Trophoblast cell (in vitro differentiated cells and primary cell): Measurements from ENCODE around the gene TRMT2A.

Source experiments
- DNase-seq, 2 donors: peaks; one replicate each; pipeline ENCODE4 v3.0.0-alpha.2; 2016
- H2AFZ ChIP-seq: 2 replicates; pipeline ENCODE4 v1.6.1; 2013; ENCODE audit warnings: low read length, moderate library complexity, mild to moderate bottlenecking; ENCODE audit not compliant: insufficient read depth, poor library complexity
- H2AK5ac ChIP-seq: 2 replicates; pipeline ENCODE4 v1.6.1; 2013; ENCODE audit warnings: mild to moderate bottlenecking, low read length
- H2BK120ac ChIP-seq: 2 replicates; pipeline ENCODE4 v1.6.1; 2013; ENCODE audit warnings: low read length, mild to moderate bottlenecking, moderate library complexity; ENCODE audit not compliant: insufficient read depth, poor library complexity
- H2BK12ac ChIP-seq: 2 replicates; pipeline ENCODE4 v1.6.1; 2013; ENCODE audit warnings: mild to moderate bottlenecking, low read length, moderate library complexity
- H2BK5ac ChIP-seq: 2 replicates; pipeline ENCODE4 v1.6.1; 2013; ENCODE audit warnings: low read length, low read depth, moderate library complexity, mild to moderate bottlenecking; ENCODE audit not compliant: poor library complexity
- H3K14ac ChIP-seq: 2 replicates; pipeline ENCODE4 v1.6.1; 2013; ENCODE audit warnings: mild to moderate bottlenecking, low read length
- H3K18ac ChIP-seq: 2 replicates; pipeline ENCODE4 v1.6.1; 2013; ENCODE audit warnings: mild to moderate bottlenecking, low read length
- H3K23ac ChIP-seq: 2 replicates; pipeline ENCODE4 v1.6.1; 2013; ENCODE audit warnings: low read length
- H3K27ac ChIP-seq: 2 replicates; pipeline ENCODE4 v1.5.1; 2013; ENCODE audit warnings: low read depth, mild to moderate bottlenecking, inconsistent platforms, low read length, moderate library complexity
- H3K27me3 ChIP-seq: 2 replicates; pipeline ENCODE4 v1.6.1; 2013; ENCODE audit warnings: inconsistent platforms, mild to moderate bottlenecking, low read length, moderate library complexity; ENCODE audit not compliant: insufficient read depth
- H3K36me3 ChIP-seq, 2 experiments: 1 replicate in 1 of 2; 2 replicates in 1 of 2; pipeline ENCODE4 v1.6.1; 2013; ENCODE audit warnings: low read length in 2 of 2, mild to moderate bottlenecking in 2 of 2, moderate library complexity in 1 of 2; ENCODE audit not compliant: insufficient read depth in 2 of 2, control insufficient read depth in 1 of 2
- H3K4ac ChIP-seq: 2 replicates; pipeline ENCODE4 v1.6.1; 2013; ENCODE audit warnings: low read depth, mild to moderate bottlenecking, low read length, moderate library complexity
- H3K4me1 ChIP-seq, 2 experiments: 1 replicate in 1 of 2; 2 replicates in 1 of 2; pipeline ENCODE4 v1.6.1; 2013; ENCODE audit warnings: low read length in 2 of 2, mild to moderate bottlenecking in 2 of 2, moderate library complexity in 1 of 2; ENCODE audit not compliant: insufficient read depth in 2 of 2, control insufficient read depth in 1 of 2
- H3K4me2 ChIP-seq: 2 replicates; pipeline ENCODE4 v1.6.1; 2013; ENCODE audit warnings: inconsistent platforms, mild to moderate bottlenecking, low read length, moderate library complexity
- H3K4me3 ChIP-seq: 2 replicates; pipeline ENCODE4 v1.5.1; 2013; ENCODE audit warnings: mild to moderate bottlenecking, low read depth, low read length, inconsistent platforms
- H3K79me1 ChIP-seq: one replicate; pipeline ENCODE4 v1.6.1; 2013; ENCODE audit warnings: low read length
- H3K79me2 ChIP-seq: 2 replicates; pipeline ENCODE4 v1.6.1; 2013; ENCODE audit warnings: low read length, mild to moderate bottlenecking; ENCODE audit not compliant: control insufficient read depth, insufficient read depth, poor library complexity
- H3K9ac ChIP-seq: 2 replicates; pipeline ENCODE4 v1.6.1; 2013; ENCODE audit warnings: mild to moderate bottlenecking, low read length
- H3K9me3 ChIP-seq: 2 replicates; pipeline ENCODE4 v1.6.1; 2013; ENCODE audit warnings: low read depth, mild to moderate bottlenecking, control low read depth, inconsistent platforms, low read length; ENCODE audit not compliant: insufficient read depth
- H4K12ac ChIP-seq: 2 replicates; pipeline ENCODE4 v1.6.1; 2013; ENCODE audit warnings: low read depth, mild to moderate bottlenecking, low read length, moderate library complexity
- H4K8ac ChIP-seq: 2 replicates; pipeline ENCODE4 v1.6.1; 2013; ENCODE audit warnings: low read depth, mild to moderate bottlenecking, low read length, moderate library complexity
- H4K91ac ChIP-seq: one replicate; pipeline ENCODE4 v1.6.1; 2013; ENCODE audit warnings: low read depth, mild to moderate bottlenecking, low read length, moderate library complexity
- WGBS: extraction: QIAGEN DNeasy Blood & Tissue Kit; methylation state at CpG from one replicate; pipeline ENCODE4 v1.1.7; 2013; ENCODE audit warnings: missing lambda C conversion rate; ENCODE audit not compliant: insufficient read length, insufficient coverage; ENCODE audit errors: extremely low coverage; 5-methylcytosine and 5-hydroxymethylcytosine counted together

TRMT2A gene

DNA sequence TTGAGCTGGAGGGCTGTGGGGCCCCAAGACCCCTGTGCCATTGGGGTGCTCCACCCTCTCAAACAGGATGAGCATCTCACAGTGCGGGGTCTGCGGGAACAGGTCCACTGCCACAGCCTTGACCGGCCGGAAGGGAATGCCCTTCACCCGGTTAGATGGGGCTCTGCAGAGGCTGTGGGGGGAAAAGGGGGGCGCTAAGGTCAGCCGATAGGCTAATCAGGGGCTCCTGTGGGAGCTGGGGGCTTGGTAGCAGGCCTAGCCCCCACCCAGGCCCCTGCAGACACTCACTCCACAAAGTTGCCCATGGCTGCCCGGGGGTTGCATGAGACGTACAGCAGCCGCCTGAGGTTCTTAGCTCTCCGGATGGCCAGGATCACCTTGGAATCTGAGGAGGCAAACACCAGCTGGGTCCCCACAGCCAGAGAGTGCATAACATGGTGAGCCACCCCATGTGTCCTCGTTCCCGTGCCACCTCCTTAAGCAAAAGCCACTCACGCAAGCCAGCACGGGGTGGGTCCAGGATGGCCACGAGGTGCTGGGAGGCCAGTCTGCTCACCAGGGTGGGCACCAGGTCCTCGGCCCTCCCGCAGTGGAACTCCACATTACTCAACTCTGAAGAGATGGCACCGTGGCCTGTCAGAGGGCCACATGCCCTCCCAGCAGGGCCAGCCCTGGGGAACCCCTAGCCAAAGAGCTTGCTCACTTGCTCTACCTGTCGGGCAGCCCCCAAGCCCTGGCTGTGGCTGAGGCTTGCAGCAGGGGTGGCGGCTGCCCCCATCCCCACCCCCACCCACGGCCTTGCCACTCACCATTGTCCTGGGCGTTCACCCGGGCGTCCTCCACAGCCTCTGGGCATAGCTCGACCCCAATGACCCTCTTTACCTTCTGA, 4.2 kb downstream of the TRMT2A start:
- Histone ChIP-seq H3K79me2 (peaks cover 10% of the 10 kb centered on the region), H3K14ac (no peak overlapping the region), H3K4me2 (no peak overlapping the region), H3K9me3 (no peaks in the 10 kb centered on the region), H3K23ac (no peak overlapping the region), H4K8ac (no peak overlapping the region), H4K12ac (no peak overlapping the region), H2BK5ac (no peak overlapping the region), H3K4me1 (peaks cover 2 to 5% of the 10 kb centered on the region in 2 experiments), H2BK120ac (no peak overlapping the region), H3K27ac (no peak overlapping the region), H3K27me3 (no peaks in the 10 kb centered on the region), H3K79me1 (peaks cover 10% of the 10 kb centered on the region), H3K18ac (no peak overlapping the region), H3K4me3 (no peak overlapping the region), H4K91ac (no peak overlapping the region), H2AFZ (no peak overlapping the region), H2AK5ac (no peak overlapping the region), H3K9ac (peak overlapping the region; percentile 13), H3K4ac (no peak overlapping the region), H3K36me3 (peaks cover 78 to 80% of the 10 kb centered on the region in 2 experiments), H2BK12ac (no peak overlapping the region)
- WGBS = no CpG with 5 or more reads among the region's 26 CpGs
- no peak for DNase-seq

DNA sequence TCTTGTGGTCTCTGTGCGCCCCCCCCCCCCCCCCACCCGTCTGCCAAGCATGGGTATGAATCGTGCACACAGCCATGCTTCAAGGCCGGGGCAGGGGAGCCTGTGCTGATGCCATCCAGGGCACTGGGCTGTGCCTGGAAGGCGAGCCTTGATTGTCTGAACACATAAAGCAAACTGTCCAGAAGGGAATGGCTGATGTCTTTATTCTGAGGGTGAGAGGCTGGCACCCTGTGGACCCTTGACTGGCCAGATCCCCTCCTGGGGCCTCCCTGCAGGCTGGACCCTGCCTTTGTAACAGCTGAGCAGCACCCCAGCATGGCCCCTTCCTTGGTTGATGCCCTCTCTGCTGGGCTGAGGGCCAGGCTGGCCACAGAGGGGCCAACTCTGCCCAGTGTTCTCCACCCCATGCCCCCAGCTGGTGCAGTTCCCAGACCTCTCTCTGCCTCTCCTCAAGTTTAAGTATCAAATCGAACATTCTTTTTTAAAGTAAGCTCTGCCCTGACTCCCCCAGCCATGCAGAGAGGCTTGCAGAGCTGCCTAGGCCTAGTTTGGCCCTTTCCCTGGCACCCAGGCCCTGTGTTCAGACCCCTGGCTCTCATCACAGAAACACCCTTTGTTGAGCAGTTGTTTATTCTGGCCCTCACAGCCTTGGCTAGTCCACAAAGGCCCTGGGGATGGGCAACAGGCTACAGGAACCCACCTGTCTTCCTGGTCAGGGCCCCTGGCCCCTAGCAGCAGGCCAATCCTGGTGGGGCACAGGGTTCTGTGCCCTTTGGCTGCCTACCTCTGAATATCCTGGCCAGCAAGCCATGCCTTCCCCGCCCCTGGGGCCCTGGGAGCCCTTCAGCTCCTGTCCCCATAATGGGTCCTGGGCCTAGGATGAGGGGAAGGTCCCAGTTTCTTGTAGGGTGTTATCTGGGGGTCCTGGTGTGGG, 5.1 kb downstream of the TRMT2A start:
- H3K9ac ChIP-seq = no peak overlapping the region
- no peak for DNase-seq
- peaks cover 87 to 89% of the 10 kb centered on the region in 2 experiments for H3K36me3 ChIP-seq
- H3K14ac ChIP-seq = no peak overlapping the region
- no peak overlapping the region for H3K27ac ChIP-seq
- no peaks in the 10 kb centered on the region for H3K9me3 ChIP-seq
- no peak overlapping the region for H4K8ac ChIP-seq
- H3K79me1 ChIP-seq = peaks cover 6% of the 10 kb centered on the region
- no peak overlapping the region for H3K23ac ChIP-seq
- H3K4me1 ChIP-seq = peaks cover 2 to 5% of the 10 kb centered on the region in 2 experiments
- no peak overlapping the region for H2BK12ac ChIP-seq
- H3K4me3 ChIP-seq = no peak overlapping the region
- peaks cover 7% of the 10 kb centered on the region for H3K79me2 ChIP-seq
- no CpG with 5 or more reads among the region's 7 CpGs for WGBS
- no peak overlapping the region for H3K4me2 ChIP-seq
- no peak overlapping the region for H2BK5ac ChIP-seq
- no peak overlapping the region for H4K91ac ChIP-seq
- H2BK120ac ChIP-seq = no peak overlapping the region
- no peaks in the 10 kb centered on the region for H3K27me3 ChIP-seq
- no peak overlapping the region for H3K4ac ChIP-seq
- no peak overlapping the region for H2AFZ ChIP-seq
- no peak overlapping the region for H2AK5ac ChIP-seq
- no peak overlapping the region for H3K18ac ChIP-seq
- H4K12ac ChIP-seq = no peak overlapping the region

DNA sequence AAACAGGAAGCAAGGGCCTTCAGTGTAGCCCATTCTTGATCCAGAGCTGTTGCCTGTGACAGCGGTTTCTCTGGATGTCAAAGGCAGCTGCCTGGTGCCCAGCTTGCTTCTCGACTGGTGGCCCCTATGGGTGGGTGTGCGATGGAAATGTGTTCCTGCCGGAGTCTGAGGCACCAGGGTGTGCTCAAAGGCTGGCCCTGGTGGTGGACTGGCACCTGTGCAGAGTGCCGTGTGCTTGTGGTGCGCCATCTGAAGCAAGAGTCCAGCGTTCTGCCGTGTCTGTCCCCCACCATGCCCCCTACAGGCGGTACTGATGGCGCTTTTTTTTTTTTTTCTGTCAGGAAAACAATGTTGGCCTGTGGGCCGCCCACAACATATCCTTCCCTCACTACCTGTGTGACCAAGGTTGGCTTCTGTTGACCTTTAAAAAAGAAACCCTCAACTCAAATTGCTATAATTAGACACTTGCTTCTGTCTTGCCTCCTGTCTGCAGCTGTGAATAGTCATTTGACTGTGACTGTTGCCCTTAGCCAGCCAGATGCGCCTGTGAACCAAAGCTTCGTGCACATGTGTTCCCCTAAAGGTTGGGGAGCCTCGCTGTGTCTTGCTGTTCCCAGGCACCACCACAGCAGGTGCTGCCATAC, 5.9 kb downstream of the TRMT2A start:
- Histone ChIP-seq H2BK120ac (no peak overlapping the region), H3K4me3 (no peak overlapping the region), H4K91ac (no peak overlapping the region), H2BK12ac (no peak overlapping the region), H3K18ac (no peak overlapping the region), H4K8ac (no peak overlapping the region), H3K36me3 (peaks cover 95 to 97% of the 10 kb centered on the region in 2 experiments), H4K12ac (no peak overlapping the region), H2AK5ac (no peak overlapping the region), H2AFZ (no peak overlapping the region), H3K23ac (no peak overlapping the region), H3K4me2 (no peak overlapping the region), H3K79me1 (no peaks in the 10 kb centered on the region), H3K14ac (no peak overlapping the region), H3K79me2 (no peaks in the 10 kb centered on the region), H3K4ac (no peak overlapping the region), H3K9ac (no peak overlapping the region), H2BK5ac (no peak overlapping the region), H3K9me3 (no peaks in the 10 kb centered on the region), H3K27ac (no peak overlapping the region), H3K27me3 (no peaks in the 10 kb centered on the region), H3K4me1 (peaks cover 2% of the 10 kb centered on the region in 2 experiments)
- no CpG with 5 or more reads among the region's 14 CpGs for WGBS
- DNase-seq = peak; percentile 31 to 44

DNA sequence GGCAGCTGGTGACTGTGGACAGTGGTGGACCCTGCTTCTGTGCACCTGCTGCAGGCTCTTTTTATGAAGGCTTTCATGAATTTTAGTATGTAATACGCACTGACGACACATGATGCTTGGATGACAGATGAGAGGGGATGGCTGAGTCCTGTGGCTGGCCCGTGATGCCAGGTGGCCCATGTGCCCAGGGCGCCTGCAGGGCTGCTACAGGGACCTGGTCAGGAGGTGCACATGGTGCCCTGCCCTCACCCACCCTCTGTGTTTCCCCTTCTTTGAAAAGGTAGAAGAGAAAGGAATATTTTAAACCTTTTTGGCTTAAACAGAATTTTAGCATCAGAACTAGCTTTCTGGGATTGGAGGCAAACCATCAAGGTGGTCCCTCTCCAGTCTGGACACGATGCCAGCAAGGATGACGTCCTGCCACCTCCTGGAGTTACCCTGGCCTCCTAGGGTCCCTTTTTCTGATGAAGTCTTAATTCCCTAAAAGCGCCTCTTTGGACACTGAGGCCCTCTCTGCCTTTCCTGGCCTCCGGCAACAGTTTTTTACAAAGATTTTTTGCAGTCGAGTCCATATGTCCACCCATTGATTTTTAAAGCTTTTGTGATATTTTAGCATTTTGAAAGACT, 6.6 kb downstream of the TRMT2A start:
- H3K4me2 ChIP-seq = no peak overlapping the region
- no peaks in the 10 kb centered on the region for H3K4me1 ChIP-seq
- H2BK120ac ChIP-seq = no peak overlapping the region
- no peak overlapping the region for H3K4ac ChIP-seq
- H3K27ac ChIP-seq = no peak overlapping the region
- H3K79me2 ChIP-seq = no peaks in the 10 kb centered on the region
- no peak overlapping the region for H2AK5ac ChIP-seq
- H3K4me3 ChIP-seq = no peak overlapping the region
- WGBS = no CpG with 5 or more reads among the region's 9 CpGs
- H3K14ac ChIP-seq = no peak overlapping the region
- H4K8ac ChIP-seq = no peak overlapping the region
- no peak overlapping the region for H2AFZ ChIP-seq
- H4K91ac ChIP-seq = no peak overlapping the region
- H3K9ac ChIP-seq = no peak overlapping the region
- H3K23ac ChIP-seq = no peak overlapping the region
- no peak overlapping the region for H2BK12ac ChIP-seq
- no peak overlapping the region for H4K12ac ChIP-seq
- no peak overlapping the region for H2BK5ac ChIP-seq
- no peak overlapping the region for H3K18ac ChIP-seq
- no peaks in the 10 kb centered on the region for H3K9me3 ChIP-seq
- no peaks in the 10 kb centered on the region for H3K79me1 ChIP-seq
- H3K27me3 ChIP-seq = no peaks in the 10 kb centered on the region
- H3K36me3 ChIP-seq = peaks cover 97% of the 10 kb centered on the region in 2 experiments
- no peak for DNase-seq
